CD14-positive monocyte (primary cell): ENCODE measurements around the gene DUSP12. TPM values are rescaled to one million over a fixed set of nuclear protein-coding genes. Genes with fewer than 3 reads are reported as not detected.
A peak's percentile ranks its signal among the peaks of the same experiment; 100 is the strongest.

Experiments
- DNase-seq, 3 donors: peaks; one replicate each; pipeline ENCODE4 v3.0.0-alpha.2; 2011 to 2022
- H2AFZ ChIP-seq: 2 replicates; pipeline ENCODE4 v1.6.0; 2012; ENCODE audit warnings: mild to moderate bottlenecking, low read depth, low read length, inconsistent platforms; ENCODE audit not compliant: insufficient read depth, poor library complexity, severe bottlenecking
- H3K27ac ChIP-seq, 2 donors: 1 replicate in 1 of 2; 2 replicates in 1 of 2; pipeline ENCODE4 v1.5.1; 2012 to 2013; ENCODE audit warnings: low read length in 2 of 2, control low read depth in 1 of 2, inconsistent platforms in 1 of 2, low read depth in 1 of 2, mild to moderate bottlenecking in 1 of 2
- H3K27me3 ChIP-seq, 2 donors: one replicate each; pipeline versions ENCODE4 v1.6.0 to v1.6.1; 2011 to 2013; ENCODE audit warnings: low read length in 2 of 2; ENCODE audit not compliant: control insufficient read depth in 2 of 2, insufficient read depth in 2 of 2
- H3K36me3 ChIP-seq, 2 donors: replicated peaks in 1 of 2; 1 replicate in 1 of 2; 2 replicates in 1 of 2; pipeline versions ENCODE4 v1.5.1 to v1.6.1; 2012 to 2013; ENCODE audit warnings: low read length in 2 of 2, control low read depth in 1 of 2, inconsistent platforms in 1 of 2, mild to moderate bottlenecking in 1 of 2; ENCODE audit not compliant: insufficient read depth in 2 of 2, control insufficient read depth in 1 of 2
- H3K4me1 ChIP-seq, 2 donors: 1 replicate in 1 of 2; 2 replicates in 1 of 2; pipeline versions ENCODE4 v1.5.1 to v1.6.1; 2012 to 2013; ENCODE audit warnings: low read length in 2 of 2, control low read depth in 1 of 2, inconsistent platforms in 1 of 2, mild to moderate bottlenecking in 1 of 2, moderate library complexity in 1 of 2; ENCODE audit not compliant: insufficient read depth in 2 of 2, control insufficient read depth in 1 of 2
- H3K4me2 ChIP-seq: replicated peaks from 2 replicates; pipeline ENCODE3; 2012; ENCODE audit warnings: low read length, moderate library complexity, mild to moderate bottlenecking; ENCODE audit not compliant: poor library complexity, severe bottlenecking; ENCODE audit errors: extremely low read depth
- H3K4me3 ChIP-seq, 3 experiments: fragments of 200-600 bp in 1 of 3; sonication (generic) in 1 of 3; replicated peaks in 1 of 3; 1 replicate in 2 of 3; 2 replicates in 1 of 3; pipeline ENCODE4 v1.5.1; 2011 to 2013; ENCODE audit warnings: low read length in 3 of 3, mild to moderate bottlenecking in 3 of 3, control low read depth in 2 of 3, low read depth in 2 of 3, inconsistent platforms in 1 of 3, moderate library complexity in 1 of 3
- H3K79me2 ChIP-seq: 2 replicates; pipeline ENCODE4 v1.6.0; 2012; ENCODE audit warnings: mild to moderate bottlenecking, control low read depth, inconsistent platforms, low read length, moderate library complexity; ENCODE audit not compliant: insufficient read depth
- H3K9ac ChIP-seq: 2 replicates; pipeline ENCODE4 v1.6.0; 2017; ENCODE audit warnings: low read length, mild to moderate bottlenecking; ENCODE audit not compliant: insufficient read depth, poor library complexity, severe bottlenecking
- H3K9me3 ChIP-seq, 2 donors: replicated peaks in 1 of 2; 1 replicate in 1 of 2; 2 replicates in 1 of 2; pipeline versions ENCODE4 v1.5.1 to v1.6.1; 2012 to 2013; ENCODE audit warnings: low read length in 2 of 2, control low read depth in 1 of 2; ENCODE audit not compliant: control insufficient read depth in 1 of 2, insufficient read depth in 1 of 2
- H4K20me1 ChIP-seq: 2 replicates; pipeline ENCODE4 v1.6.0; 2012; ENCODE audit warnings: mild to moderate bottlenecking, low read length, control low read depth, moderate library complexity; ENCODE audit not compliant: insufficient read depth
- H3K27ac Mint-ChIP-seq, 7 donors: one replicate each; pipeline ENCODE4 v1.8.0; 2020; ENCODE audit warnings: mild to moderate bottlenecking in 7 of 7, mixed read lengths in 7 of 7, moderate library complexity in 6 of 7, inconsistent platforms in 2 of 7
- H3K27me3 Mint-ChIP-seq, 3 donors: one replicate each; pipeline ENCODE4 v1.8.0; 2021 to 2022; ENCODE audit warnings: low read depth in 3 of 3, mild to moderate bottlenecking in 3 of 3, mixed read lengths in 3 of 3, moderate library complexity in 3 of 3, inconsistent platforms in 1 of 3
- H3K36me3 Mint-ChIP-seq, 2 donors: one replicate each; pipeline ENCODE4 v1.8.0; 2020; ENCODE audit warnings: mixed read lengths in 2 of 2, inconsistent platforms in 1 of 2, mild to moderate bottlenecking in 1 of 2
- H3K4me1 Mint-ChIP-seq: one replicate; pipeline ENCODE4 v1.8.0; 2020; ENCODE audit warnings: mild to moderate bottlenecking, mixed read lengths
- H3K4me3 Mint-ChIP-seq, 2 donors: one replicate each; pipeline ENCODE4 v1.8.0; 2020; ENCODE audit warnings: mild to moderate bottlenecking in 2 of 2, mixed read lengths in 2 of 2, moderate library complexity in 1 of 2
- H3K9me3 Mint-ChIP-seq, 7 donors: one replicate each; pipeline ENCODE4 v1.8.0; 2020 to 2022; ENCODE audit warnings: mixed read lengths in 7 of 7, mild to moderate bottlenecking in 6 of 7, moderate library complexity in 6 of 7, inconsistent platforms in 2 of 7
- WGBS: methylation state at CpG from one replicate; pipeline ENCODE4 v1.1.5; 2013; ENCODE audit warnings: missing lambda C conversion rate; ENCODE audit not compliant: insufficient coverage; 5-methylcytosine and 5-hydroxymethylcytosine counted together
- intact Hi-C, 2 donors: fragments of 100-400 bp; cut with micrococcal nuclease; formaldehyde crosslinking; loops; one replicate each; pipeline versions ENCODE4 v1.15.0 to v1.15.1; 2023
- polyA plus RNA-seq, 3 donors: library from polyadenylated mRNA; depleted of rRNA in 1 of 3; unstranded in 2 of 3; stranded (reverse) in 1 of 3; fragments of 300-500 nt in 2 of 3; fragments of >200 nt in 1 of 3; fragmentation: Illumina TruSeq in 2 of 3; gene quantifications; 1 replicate in 2 of 3; 2 replicates in 1 of 3; pipeline ENCODE4 v1.2.3, GENCODE V29; 2012 to 2021
- TF ChIP-seq, protein P1 (sequence below): fragments of 200-600 bp; IDR thresholded peaks from one replicate; pipeline ENCODE4 v1.8.0; 2022; ENCODE audit warnings: antibody characterized with exemption, mild to moderate bottlenecking

Gene DUSP12
- polyA plus RNA-seq, 3 donors, result 19.0 to 32.0 (median 30.5) TPM

DNA sequence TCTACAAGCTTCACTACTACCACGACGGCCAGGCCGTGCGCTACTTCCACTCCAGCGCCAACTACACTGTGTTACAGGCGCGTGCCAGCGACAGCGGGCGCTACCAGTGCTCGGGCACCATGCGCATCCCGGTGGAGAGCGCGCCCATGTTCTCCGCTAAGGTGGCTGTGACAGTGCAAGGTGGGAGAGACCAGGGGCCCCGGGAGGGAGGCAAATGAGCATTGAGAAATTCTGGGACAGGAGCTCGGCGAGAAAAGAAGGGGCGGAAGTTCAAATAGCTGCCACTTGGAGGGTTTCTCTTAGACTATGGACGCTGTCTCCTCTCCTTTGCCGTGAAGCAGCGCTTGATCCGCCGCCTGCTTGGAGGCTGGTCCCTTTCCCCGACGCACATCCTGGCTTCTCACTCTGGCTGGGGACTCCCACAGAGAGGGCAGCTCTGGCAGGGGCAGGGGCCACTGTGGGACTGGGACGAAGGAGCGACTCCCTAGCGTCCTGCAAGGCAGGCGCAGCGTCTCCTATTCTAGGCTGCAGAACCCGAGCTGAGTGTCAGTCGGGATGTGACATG, 23.6 kb upstream of the DUSP12 start:
- Mint-ChIP-seq H3K36me3 (peaks cover 10 to 11% of the 10 kb centered on the region in 2 donors), H3K9me3 (peaks cover 3 to 23% (median 14%) of the 10 kb centered on the region in 7 donors), H3K27ac (peak overlapping the region in 1 of 7 donors; percentile 56), H3K27me3 (peaks cover 92 to 100% (median 94%) of the 10 kb centered on the region in 3 donors), H3K4me1 (peaks cover 55% of the 10 kb centered on the region), H3K4me3 (peak overlapping the region; percentile 78 to 97)
- peak overlapping the region; percentile 91 for H3K4me2 ChIP-seq
- peak overlapping the region; percentile 25 to 77 (median 33) for H3K4me3 ChIP-seq
- peak in 1 of 3 donors; percentile 22 for DNase-seq
- peak overlapping the region; percentile 29 for H3K9ac ChIP-seq
- H3K36me3 ChIP-seq, result no peaks in the 10 kb centered on the region
- intact Hi-C loops, result no loop called here
- H3K4me1 ChIP-seq, result peaks cover 44 to 62% of the 10 kb centered on the region in 2 donors
- no peaks in the 10 kb centered on the region for H3K79me2 ChIP-seq
- peaks cover 63 to 96% of the 10 kb centered on the region in 2 donors for H3K27me3 ChIP-seq
- no peaks in the 10 kb centered on the region for H3K9me3 ChIP-seq
- no peaks in the 10 kb centered on the region for H4K20me1 ChIP-seq
- H2AFZ ChIP-seq, result peak overlapping the region; percentile 79
- TF ChIP-seq, protein P1, sequence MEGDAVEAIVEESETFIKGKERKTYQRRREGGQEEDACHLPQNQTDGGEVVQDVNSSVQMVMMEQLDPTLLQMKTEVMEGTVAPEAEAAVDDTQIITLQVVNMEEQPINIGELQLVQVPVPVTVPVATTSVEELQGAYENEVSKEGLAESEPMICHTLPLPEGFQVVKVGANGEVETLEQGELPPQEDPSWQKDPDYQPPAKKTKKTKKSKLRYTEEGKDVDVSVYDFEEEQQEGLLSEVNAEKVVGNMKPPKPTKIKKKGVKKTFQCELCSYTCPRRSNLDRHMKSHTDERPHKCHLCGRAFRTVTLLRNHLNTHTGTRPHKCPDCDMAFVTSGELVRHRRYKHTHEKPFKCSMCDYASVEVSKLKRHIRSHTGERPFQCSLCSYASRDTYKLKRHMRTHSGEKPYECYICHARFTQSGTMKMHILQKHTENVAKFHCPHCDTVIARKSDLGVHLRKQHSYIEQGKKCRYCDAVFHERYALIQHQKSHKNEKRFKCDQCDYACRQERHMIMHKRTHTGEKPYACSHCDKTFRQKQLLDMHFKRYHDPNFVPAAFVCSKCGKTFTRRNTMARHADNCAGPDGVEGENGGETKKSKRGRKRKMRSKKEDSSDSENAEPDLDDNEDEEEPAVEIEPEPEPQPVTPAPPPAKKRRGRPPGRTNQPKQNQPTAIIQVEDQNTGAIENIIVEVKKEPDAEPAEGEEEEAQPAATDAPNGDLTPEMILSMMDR, result no peak
- no peak overlapping the region for H3K27ac ChIP-seq
- WGBS, result under 1% methylated on average over 29 of the region's 34 CpGs

- peak overlapping the region; percentile 91 for H3K4me2 ChIP-seq
- H3K36me3 ChIP-seq, result no peaks in the 10 kb centered on the region
- H3K4me1 ChIP-seq, result peaks cover 37 to 55% of the 10 kb centered on the region in 2 donors
- Mint-ChIP-seq H3K27ac (peak overlapping the region in 2 of 7 donors; percentile 8 to 28), H3K36me3 (peaks cover 10 to 11% of the 10 kb centered on the region in 2 donors), H3K4me1 (peaks cover 49% of the 10 kb centered on the region), H3K9me3 (peaks cover 3 to 23% (median 14%) of the 10 kb centered on the region in 7 donors), H3K4me3 (peak overlapping the region; percentile 78 to 97), H3K27me3 (peaks cover 95 to 100% (median 97%) of the 10 kb centered on the region in 3 donors)
- no peaks in the 10 kb centered on the region for H4K20me1 ChIP-seq
- no peaks in the 10 kb centered on the region for H3K79me2 ChIP-seq
- TF ChIP-seq, protein P1, result no peak
- peak in 2 of 3 donors; percentile 36 to 42 for DNase-seq
- WGBS, result under 1% methylated on average over 69 of the region's 83 CpGs
- peak overlapping the region; percentile 79 for H2AFZ ChIP-seq
- H3K9ac ChIP-seq, result peak overlapping the region; percentile 29
- intact Hi-C loops, result no loop called here
- H3K27me3 ChIP-seq, result peaks cover 66 to 96% of the 10 kb centered on the region in 2 donors
- peak overlapping the region; percentile 25 to 77 (median 33) for H3K4me3 ChIP-seq
- no peaks in the 10 kb centered on the region for H3K9me3 ChIP-seq
- H3K27ac ChIP-seq, result no peak overlapping the region
Measured at GRCh38 chr1:161726473-161727255, 22.9 kb upstream of the DUSP12 start.
